ENCODE data around the gene ROPN1. TPM values are rescaled to one million over a fixed set of nuclear protein-coding genes. Genes with fewer than 3 reads are reported as not detected.

The ROPN1 gene
- total RNA-seq, 2 experiments from 2014 or later, result not detected

GRCh38 chr3:123949641-123950040 is 42.3 kb downstream of the ROPN1 start:
- Histone ChIP-seq H3K4me3 (ENCODE audit: low read depth, low read length, poor library complexity, severe bottlenecking) (no peak overlapping the region), H3K9me2 (ENCODE audit: insufficient read depth, low read length) (no peaks in the 10 kb centered on the region), H3K4me1 (ENCODE audit: insufficient read depth, low read length, poor library complexity, severe bottlenecking) (peaks cover 19% of the 10 kb centered on the region), H3K9me3 (ENCODE audit: low read length) (no peaks in the 10 kb centered on the region), H2AFZ (ENCODE audit: low read length) (no peak overlapping the region), H3K36me3 (ENCODE audit: insufficient read depth, low read length) (peaks cover 91% of the 10 kb centered on the region), H4K20me1 (ENCODE audit: insufficient read depth, low read length) (peaks cover 10% of the 10 kb centered on the region; the same call in 1 of the 2 replicates), H3K4me2 (ENCODE audit: low read length) (no peak overlapping the region), H3K79me2 (ENCODE audit: insufficient read depth, low read depth, low read length) (peaks cover 5% of the 10 kb centered on the region; the same call in 1 of the 2 replicates), H3K27ac (ENCODE audit: low read depth, low read length, poor library complexity, severe bottlenecking) (no peak overlapping the region)
- ChIA-PET POLR2A (no interaction called here), CTCF (ENCODE audit: unreplicated experiment) (no interaction called here)
- TF ChIP-seq EZH2phosphoT487 (IDR thresholded peaks at IDR 0.05; ENCODE audit: borderline replicate concordance, low read depth, low read length) (no peak), CTCF (conservative IDR thresholded peaks at IDR 0.05; ENCODE audit: low read length) (no peak)
- DNase-seq (ENCODE audit: low spot score), result no peak
- intact Hi-C loops (cut with micrococcal nuclease; ENCODE audit: unreplicated experiment), result no loop called here
- BruUV-seq (replicated peaks), result no TSS peak

- TF ChIP-seq CTCF (conservative IDR thresholded peaks at IDR 0.05; ENCODE audit: low read length) (no peak), EZH2phosphoT487 (IDR thresholded peaks at IDR 0.05; ENCODE audit: borderline replicate concordance, low read depth, low read length) (no peak)
- BruUV-seq (replicated peaks), result no TSS peak
- intact Hi-C loops (cut with micrococcal nuclease; ENCODE audit: unreplicated experiment), result no loop called here
- peaks cover 7% of the 10 kb centered on the region for H3K4me1 ChIP-seq (ENCODE audit: insufficient read depth, low read length, poor library complexity, severe bottlenecking)
- H3K4me2 ChIP-seq (ENCODE audit: low read length), result no peak overlapping the region
- ChIA-PET CTCF (ENCODE audit: unreplicated experiment) (no interaction called here), POLR2A (no interaction called here)
- no peaks in the 10 kb centered on the region for H3K9me3 ChIP-seq (ENCODE audit: low read length)
- no peak overlapping the region for H3K27ac ChIP-seq (ENCODE audit: low read depth, low read length, poor library complexity, severe bottlenecking)
- H3K36me3 ChIP-seq (ENCODE audit: insufficient read depth, low read length), result peaks cover 94% of the 10 kb centered on the region
- H3K79me2 ChIP-seq (ENCODE audit: insufficient read depth, low read depth, low read length), result no peaks in the 10 kb centered on the region
- peaks cover 10% of the 10 kb centered on the region; the same call in 1 of the 2 replicates for H4K20me1 ChIP-seq (ENCODE audit: insufficient read depth, low read length)
- H3K4me3 ChIP-seq (ENCODE audit: low read depth, low read length, poor library complexity, severe bottlenecking), result no peak overlapping the region
- no peak overlapping the region for H2AFZ ChIP-seq (ENCODE audit: low read length)
- DNase-seq (ENCODE audit: low spot score), result no peak
- no peaks in the 10 kb centered on the region for H3K9me2 ChIP-seq (ENCODE audit: insufficient read depth, low read length)
Observed at GRCh38 chr3:123948449-123948848, 43.5 kb downstream of the ROPN1 start.

- no peaks in the 10 kb centered on the region for H3K79me2 ChIP-seq (ENCODE audit: insufficient read depth, low read depth, low read length)
- DNase-seq (ENCODE audit: low spot score), result no peak
- H3K36me3 ChIP-seq (ENCODE audit: insufficient read depth, low read length), result peaks cover 93% of the 10 kb centered on the region
- intact Hi-C loops (cut with micrococcal nuclease; ENCODE audit: unreplicated experiment), result no loop called here
- H3K9me2 ChIP-seq (ENCODE audit: insufficient read depth, low read length), result no peaks in the 10 kb centered on the region
- H3K27ac ChIP-seq (ENCODE audit: low read depth, low read length, poor library complexity, severe bottlenecking), result no peak overlapping the region
- H3K4me3 ChIP-seq (ENCODE audit: low read depth, low read length, poor library complexity, severe bottlenecking), result no peak overlapping the region
- no peaks in the 10 kb centered on the region for H4K20me1 ChIP-seq (ENCODE audit: insufficient read depth, low read length)
- TF ChIP-seq CTCF (conservative IDR thresholded peaks at IDR 0.05; ENCODE audit: low read length), result no peak
- TF ChIP-seq EZH2phosphoT487 (IDR thresholded peaks at IDR 0.05; ENCODE audit: borderline replicate concordance, low read depth, low read length), result no peak
- no peaks in the 10 kb centered on the region for H3K9me3 ChIP-seq (ENCODE audit: low read length)
- no peaks in the 10 kb centered on the region for H3K4me1 ChIP-seq (ENCODE audit: insufficient read depth, low read length, poor library complexity, severe bottlenecking)
- H3K4me2 ChIP-seq (ENCODE audit: low read length), result no peak overlapping the region
- no TSS peak for BruUV-seq (replicated peaks)
- CTCF ChIA-PET (ENCODE audit: unreplicated experiment), result no interaction called here
- POLR2A ChIA-PET, result interaction anchor here (0.8 kb wide), 1 partner anchor 9 kb away, joined by 5 read pairs; no protein-coding TSS in a partner anchor
- no peak overlapping the region for H2AFZ ChIP-seq (ENCODE audit: low read length)
Observed at GRCh38 chr3:123947482-123947881, 44.4 kb downstream of the ROPN1 start.
